DOHH2 (cell line): ENCODE results near the gene PDF.
A peak's percentile ranks its signal among the peaks of the same experiment; 100 is the strongest.

Source experiments
- H3F3A ChIP-seq: fragments of 200-600 bp; sonication (generic), shearing (Covaris generic); 2 replicates; pipeline ENCODE4 v1.6.0; 2016; ENCODE audit warnings: antibody characterized with exemption, mild to moderate bottlenecking; ENCODE audit not compliant: control insufficient read depth, insufficient read depth
- H3K27ac ChIP-seq: fragments of 200-600 bp; sonication (generic); 2 replicates; pipeline ENCODE4 v1.5.1; 2014; ENCODE audit warnings: low read depth, mild to moderate bottlenecking, low read length, moderate library complexity
- H3K27me3 ChIP-seq: fragments of 200-600 bp; sonication (generic); 2 replicates; pipeline ENCODE4 v1.6.1; 2014; ENCODE audit warnings: mild to moderate bottlenecking, low read length, mixed read lengths; ENCODE audit not compliant: control insufficient read depth
- H3K36me3 ChIP-seq: fragments of 200-600 bp; sonication (generic); 2 replicates; pipeline ENCODE4 v1.6.1; 2014; ENCODE audit warnings: mild to moderate bottlenecking, low read length, moderate library complexity, mixed read lengths; ENCODE audit not compliant: control insufficient read depth
- H3K4me1 ChIP-seq: fragments of 200-600 bp; sonication (generic); 2 replicates; pipeline ENCODE4 v1.6.1; 2014; ENCODE audit warnings: mild to moderate bottlenecking, low read length, mixed read lengths; ENCODE audit not compliant: control insufficient read depth
- H3K4me2 ChIP-seq: fragments of 200-600 bp; sonication (generic); 2 replicates; pipeline ENCODE4 v1.6.0; 2014; ENCODE audit warnings: mild to moderate bottlenecking, low read length, moderate library complexity
- H3K4me3 ChIP-seq: fragments of 200-600 bp; sonication (generic); 2 replicates; pipeline ENCODE4 v1.5.1; 2014; ENCODE audit warnings: mild to moderate bottlenecking, low read length, mixed read lengths
- H3K79me2 ChIP-seq: fragments of 200-600 bp; sonication (generic); 2 replicates; pipeline ENCODE4 v1.6.1; 2014; ENCODE audit warnings: mild to moderate bottlenecking, low read length, mixed read lengths; ENCODE audit not compliant: control insufficient read depth
- H3K9me2 ChIP-seq: fragments of 200-600 bp; sonication (generic); replicated peaks from 2 replicates; pipeline ENCODE4 v1.6.1; 2014; ENCODE audit warnings: mild to moderate bottlenecking, low read length, mixed read lengths; ENCODE audit not compliant: control insufficient read depth
- H3K9me3 ChIP-seq: fragments of 200-600 bp; sonication (generic); 2 replicates; pipeline ENCODE4 v1.6.1; 2014; ENCODE audit warnings: antibody characterized with exemption, low read length, mixed read lengths; ENCODE audit not compliant: control insufficient read depth, insufficient read depth
- H4K20me1 ChIP-seq: fragments of 200-600 bp; sonication (generic); 2 replicates; pipeline ENCODE4 v1.6.0; 2014; ENCODE audit warnings: low read depth, mild to moderate bottlenecking, antibody characterized with exemption, low read length, moderate library complexity; ENCODE audit not compliant: control insufficient read depth, insufficient read depth
- CTCF ChIP-seq: fragments of 200-600 bp; sonication (generic); IDR thresholded peaks from one replicate; pipeline ENCODE4 v1.5.1; 2014; ENCODE audit warnings: antibody characterized with exemption, mild to moderate bottlenecking, low read depth, low read length; ENCODE audit not compliant: poor library complexity, severe bottlenecking
- EZH2phosphoT487 ChIP-seq: fragments of 200-600 bp; sonication (generic); IDR thresholded peaks from 2 replicates; pipeline ENCODE4 v1.6.1; 2017; ENCODE audit warnings: borderline replicate concordance, mild to moderate bottlenecking, antibody characterized with exemption, low read length, moderate library complexity, mixed read lengths

The PDF gene

GRCh38 chr16:69327585-69328310 is 2.6 kb downstream of the PDF start:
- Histone ChIP-seq H3F3A (peaks cover 17% of the 10 kb centered on the region), H3K27ac (peak overlapping the region; percentile 25; the same call in 1 of the 2 replicates), H3K9me2 (no peaks in the 10 kb centered on the region), H3K27me3 (no peaks in the 10 kb centered on the region), H3K4me1 (peaks cover 54% of the 10 kb centered on the region), H3K4me3 (peak overlapping the region; percentile 96), H3K9me3 (no peaks in the 10 kb centered on the region), H3K4me2 (peak overlapping the region; percentile 99), H4K20me1 (peaks cover 30% of the 10 kb centered on the region; the same call in 1 of the 2 replicates), H3K79me2 (peaks cover 94% of the 10 kb centered on the region), H3K36me3 (peaks cover 85% of the 10 kb centered on the region)
- no peak for TF ChIP-seq CTCF
- TF ChIP-seq EZH2phosphoT487, result no peak

GRCh38 chr16:69326172-69326873 is 4.1 kb downstream of the PDF start:
- Histone ChIP-seq H4K20me1 (peaks cover 36% of the 10 kb centered on the region; the same call in 1 of the 2 replicates), H3K27me3 (no peaks in the 10 kb centered on the region), H3K36me3 (peaks cover 87% of the 10 kb centered on the region), H3K4me2 (peak overlapping the region; percentile 99), H3K9me3 (no peaks in the 10 kb centered on the region), H3K9me2 (no peaks in the 10 kb centered on the region), H3K27ac (no peak overlapping the region), H3K79me2 (peaks cover 98% of the 10 kb centered on the region), H3F3A (peaks cover 11% of the 10 kb centered on the region), H3K4me1 (peaks cover 56% of the 10 kb centered on the region), H3K4me3 (peak overlapping the region; percentile 96)
- no peak for TF ChIP-seq CTCF
- TF ChIP-seq EZH2phosphoT487, result no peak

GRCh38 chr16:69325784-69326171 is 4.6 kb downstream of the PDF start:
- H3K4me1 ChIP-seq, result peaks cover 50% of the 10 kb centered on the region
- H3F3A ChIP-seq, result peaks cover 11% of the 10 kb centered on the region
- no peak for TF ChIP-seq EZH2phosphoT487
- TF ChIP-seq CTCF, result no peak
- H3K27me3 ChIP-seq, result no peaks in the 10 kb centered on the region
- H3K4me2 ChIP-seq, result peak overlapping the region; percentile 99
- peaks cover 36% of the 10 kb centered on the region; the same call in 1 of the 2 replicates for H4K20me1 ChIP-seq
- peaks cover 91% of the 10 kb centered on the region for H3K36me3 ChIP-seq
- peaks cover 99% of the 10 kb centered on the region for H3K79me2 ChIP-seq
- H3K9me3 ChIP-seq, result no peaks in the 10 kb centered on the region
- H3K27ac ChIP-seq, result no peak overlapping the region
- no peaks in the 10 kb centered on the region for H3K9me2 ChIP-seq
- H3K4me3 ChIP-seq, result peak overlapping the region; percentile 96
